ENCODE data around the gene CCDC57.

DNA sequence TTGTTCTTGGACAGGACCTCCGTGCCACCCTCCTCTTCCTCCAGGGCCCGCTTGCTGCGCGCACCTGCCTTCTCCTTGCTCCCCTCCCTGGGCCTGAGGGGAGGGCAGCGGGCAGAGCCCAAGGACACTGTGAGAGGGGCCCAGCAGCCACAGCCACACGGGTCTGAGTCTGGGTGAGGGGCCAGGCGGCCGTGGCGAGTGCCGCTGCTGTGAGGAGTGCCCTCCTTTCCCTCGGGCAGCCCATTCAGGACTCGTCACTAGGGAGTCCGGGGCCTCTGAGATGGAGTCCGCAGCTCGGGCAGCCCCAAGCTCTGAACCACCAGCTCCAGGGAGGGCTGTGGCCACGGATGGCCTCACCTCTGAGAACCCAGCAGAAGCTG is 152.7 kb downstream of the CCDC57 start:
- TF ChIP-seq, protein P1, sequence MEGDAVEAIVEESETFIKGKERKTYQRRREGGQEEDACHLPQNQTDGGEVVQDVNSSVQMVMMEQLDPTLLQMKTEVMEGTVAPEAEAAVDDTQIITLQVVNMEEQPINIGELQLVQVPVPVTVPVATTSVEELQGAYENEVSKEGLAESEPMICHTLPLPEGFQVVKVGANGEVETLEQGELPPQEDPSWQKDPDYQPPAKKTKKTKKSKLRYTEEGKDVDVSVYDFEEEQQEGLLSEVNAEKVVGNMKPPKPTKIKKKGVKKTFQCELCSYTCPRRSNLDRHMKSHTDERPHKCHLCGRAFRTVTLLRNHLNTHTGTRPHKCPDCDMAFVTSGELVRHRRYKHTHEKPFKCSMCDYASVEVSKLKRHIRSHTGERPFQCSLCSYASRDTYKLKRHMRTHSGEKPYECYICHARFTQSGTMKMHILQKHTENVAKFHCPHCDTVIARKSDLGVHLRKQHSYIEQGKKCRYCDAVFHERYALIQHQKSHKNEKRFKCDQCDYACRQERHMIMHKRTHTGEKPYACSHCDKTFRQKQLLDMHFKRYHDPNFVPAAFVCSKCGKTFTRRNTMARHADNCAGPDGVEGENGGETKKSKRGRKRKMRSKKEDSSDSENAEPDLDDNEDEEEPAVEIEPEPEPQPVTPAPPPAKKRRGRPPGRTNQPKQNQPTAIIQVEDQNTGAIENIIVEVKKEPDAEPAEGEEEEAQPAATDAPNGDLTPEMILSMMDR (IDR thresholded peaks at IDR 0.05; ENCODE audit: poor library complexity), result no peak
- TF ChIP-seq EZH2 (IDR thresholded peaks at IDR 0.05; ENCODE audit: borderline replicate concordance) (no peak), EZH2phosphoT487 (IDR thresholded peaks at IDR 0.05; ENCODE audit: low read depth, severe bottlenecking, unreplicated experiment) (no peak)

Data from hepatocyte (in vitro differentiated cells).